Measurements from ENCODE around the gene FHAD1.

DNA sequence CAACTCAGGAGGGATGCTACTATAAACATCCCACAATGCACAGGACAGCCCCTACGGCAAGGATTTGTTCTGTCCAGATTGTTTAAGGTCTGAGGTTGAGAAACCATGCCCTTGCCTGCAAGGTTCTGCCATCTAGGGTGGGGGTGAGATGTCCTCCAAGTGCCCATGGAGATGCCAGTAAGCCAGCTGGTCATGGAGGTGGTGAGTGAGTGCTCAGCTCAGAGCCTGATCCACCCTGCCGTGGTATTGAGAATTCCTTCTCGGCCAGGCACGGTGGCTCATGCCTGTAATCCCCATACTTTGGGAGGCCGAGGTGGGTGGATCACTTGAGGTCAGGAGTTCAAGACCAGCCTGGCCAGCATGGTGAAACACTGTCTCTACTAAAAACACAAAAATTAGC is 178.0 kb downstream of the FHAD1 start:
- TF ChIP-seq, protein P1, sequence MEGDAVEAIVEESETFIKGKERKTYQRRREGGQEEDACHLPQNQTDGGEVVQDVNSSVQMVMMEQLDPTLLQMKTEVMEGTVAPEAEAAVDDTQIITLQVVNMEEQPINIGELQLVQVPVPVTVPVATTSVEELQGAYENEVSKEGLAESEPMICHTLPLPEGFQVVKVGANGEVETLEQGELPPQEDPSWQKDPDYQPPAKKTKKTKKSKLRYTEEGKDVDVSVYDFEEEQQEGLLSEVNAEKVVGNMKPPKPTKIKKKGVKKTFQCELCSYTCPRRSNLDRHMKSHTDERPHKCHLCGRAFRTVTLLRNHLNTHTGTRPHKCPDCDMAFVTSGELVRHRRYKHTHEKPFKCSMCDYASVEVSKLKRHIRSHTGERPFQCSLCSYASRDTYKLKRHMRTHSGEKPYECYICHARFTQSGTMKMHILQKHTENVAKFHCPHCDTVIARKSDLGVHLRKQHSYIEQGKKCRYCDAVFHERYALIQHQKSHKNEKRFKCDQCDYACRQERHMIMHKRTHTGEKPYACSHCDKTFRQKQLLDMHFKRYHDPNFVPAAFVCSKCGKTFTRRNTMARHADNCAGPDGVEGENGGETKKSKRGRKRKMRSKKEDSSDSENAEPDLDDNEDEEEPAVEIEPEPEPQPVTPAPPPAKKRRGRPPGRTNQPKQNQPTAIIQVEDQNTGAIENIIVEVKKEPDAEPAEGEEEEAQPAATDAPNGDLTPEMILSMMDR (IDR thresholded peaks at IDR 0.05; ENCODE audit: poor library complexity), result no peak
- TF ChIP-seq EZH2phosphoT487 (IDR thresholded peaks at IDR 0.05; ENCODE audit: low read depth, severe bottlenecking, unreplicated experiment), result no peak

Data from hepatocyte (in vitro differentiated cells).